K562 (cell line): Measurements from ENCODE around the gene GRM5. TPM values are rescaled to one million over a fixed set of nuclear protein-coding genes. Genes with fewer than 3 reads are reported as not detected.

Experiments
- ATAC-seq: fragments of 200-7000 bp; cut with Tn5 transposase; 3 replicates; pipeline ENCODE4 v1.9.1; 2020; ENCODE audit warnings: moderate library complexity
- BruUV-seq: library from RNA; stranded (reverse); fragments of 400-500 nt; replicated peaks from 2 replicates; lab custom pipeline; 2021; lab: Mats Ljungman, UMichigan
- CTCF ChIA-PET: fragments of 300-600 bp; formaldehyde crosslinking; extraction: SDS; loops from one replicate; lab custom pipeline; 2021; ENCODE audit warnings: low intra/inter-chr PET ratio; lab: Yijun Ruan, JAX
- POLR2A ChIA-PET: fragments of 300-600, 350-650 bp; sonication (Branson Sonifier 250); formaldehyde crosslinking; extraction: SDS; loops from one replicate; lab custom pipeline; 2021; ENCODE audit warnings: antibody characterized with exemption, inconsistent platforms; lab: Yijun Ruan, JAX
- DNase-seq, 4 experiments: peaks; one replicate each; pipeline versions ENCODE4 v3.0.0 to v3.0.0-alpha.2; 2011 to 2018; ENCODE audit warnings: low spot score in 3 of 4, mixed read lengths in 3 of 4; ENCODE audit errors: extremely low read depth in 1 of 4
- FAIRE-seq: peaks from 2 replicates; lab custom pipeline; 2011; peaks lifted over from hg19 to GRCh38; lab: Jason Lieb, UNC
- H2AFZ ChIP-seq: 2 replicates; pipeline ENCODE4 v1.6.0; 2011; ENCODE audit warnings: low read depth, low read length, control low read depth, inconsistent platforms
- H3K27ac ChIP-seq: fragments of 200-600 bp; 3 replicates; pipeline ENCODE4 v1.8.0; 2011; ENCODE audit warnings: low read depth, mild to moderate bottlenecking, control low read depth, inconsistent platforms, low read length, moderate library complexity, mixed read lengths; ENCODE audit errors: extremely low read depth
- H3K27me3 ChIP-seq, 2 experiments: fragments of 300-600 bp in 1 of 2; 2 replicates in 1 of 2; 3 replicates in 1 of 2; pipeline versions ENCODE4 v1.6.0 to v1.8.0; 2011; ENCODE audit warnings: inconsistent platforms in 2 of 2, low read length in 2 of 2, mild to moderate bottlenecking in 1 of 2, mixed read lengths in 1 of 2, moderate library complexity in 1 of 2; ENCODE audit not compliant: control insufficient read depth in 2 of 2, insufficient read depth in 2 of 2
- H3K36me3 ChIP-seq: fragments of 300-600 bp; 3 replicates; pipeline ENCODE4 v1.8.0; 2011; ENCODE audit warnings: mild to moderate bottlenecking, low read length, inconsistent platforms; ENCODE audit not compliant: control insufficient read depth, insufficient read depth
- H3K4me1 ChIP-seq, 2 experiments: fragments of 200-600 bp in 1 of 2; replicated peaks in 1 of 2; 2 replicates in 1 of 2; 3 replicates in 1 of 2; pipeline versions ENCODE4 v1.5.1 to v1.8.0; 2011; ENCODE audit warnings: inconsistent platforms in 2 of 2, low read length in 2 of 2, mild to moderate bottlenecking in 1 of 2, mixed read lengths in 1 of 2, moderate library complexity in 1 of 2; ENCODE audit not compliant: control insufficient read depth in 2 of 2, insufficient read depth in 2 of 2
- H3K4me2 ChIP-seq: 2 replicates; pipeline ENCODE4 v1.6.1; 2011; ENCODE audit warnings: low read length, control low read depth, inconsistent platforms, mixed read lengths; ENCODE audit not compliant: insufficient read depth
- H3K4me3 ChIP-seq: fragments of 200-600 bp; sonication (generic), shearing (Covaris generic); 2 replicates; pipeline ENCODE4 v1.5.1; 2016; ENCODE audit warnings: control low read depth, inconsistent platforms
- H3K79me2 ChIP-seq: fragments of 200-600 bp; 3 replicates; pipeline ENCODE4 v1.8.0; 2011; ENCODE audit warnings: low read length, inconsistent platforms; ENCODE audit not compliant: control insufficient read depth, insufficient read depth
- H3K9ac ChIP-seq, 2 experiments: 2 replicates each; pipeline versions ENCODE4 v1.6.0 to v1.6.1; 2011; ENCODE audit warnings: low read depth in 2 of 2, low read length in 2 of 2, control low read depth in 1 of 2, inconsistent platforms in 1 of 2, mild to moderate bottlenecking in 1 of 2, mixed read lengths in 1 of 2; ENCODE audit not compliant: insufficient read depth in 1 of 2
- H3K9me1 ChIP-seq: one replicate; pipeline ENCODE4 v1.6.0; 2011; ENCODE audit warnings: inconsistent platforms, mild to moderate bottlenecking, low read length, moderate library complexity; ENCODE audit not compliant: control insufficient read depth, insufficient read depth
- H3K9me3 ChIP-seq: replicated peaks from 2 replicates; pipeline ENCODE4 v1.5.1; 2011; ENCODE audit warnings: low read depth, low read length, inconsistent platforms; ENCODE audit not compliant: control insufficient read depth, insufficient read depth
- H4K20me1 ChIP-seq: replicated peaks from 2 replicates; pipeline ENCODE4 v1.6.1; 2011; ENCODE audit warnings: low read length, inconsistent platforms, mixed read lengths; ENCODE audit not compliant: control insufficient read depth, insufficient read depth
- ADNP ChIP-seq: fragments of 200-800 bp; sonication (Bioruptor generic); IDR thresholded peaks from 2 replicates; pipeline ENCODE4 v1.6.1; 2016; ENCODE audit warnings: missing genetic modification characterization, missing compliant biosample characterization
- ARID2 ChIP-seq: fragments of 450-650 bp; IDR thresholded peaks from 2 replicates; pipeline ENCODE4 v1.6.1; 2017; ENCODE audit warnings: antibody characterized with exemption, mild to moderate bottlenecking
- CHD1 ChIP-seq: fragments of 200-600 bp; sonication (generic); IDR thresholded peaks from one replicate; pipeline ENCODE4 v1.6.1; 2012; ENCODE audit warnings: mild to moderate bottlenecking, moderate library complexity, low read length, inconsistent platforms
- DPF2 ChIP-seq: fragments of 450-650 bp; IDR thresholded peaks from 2 replicates; pipeline ENCODE4 v1.6.1; 2016
- ELF2 ChIP-seq: fragments of 250-450 bp; sonication (Bioruptor Pico); IDR thresholded peaks from 2 replicates; pipeline ENCODE4 v1.5.0; 2021; ENCODE audit warnings: mild to moderate bottlenecking
- FIP1L1 ChIP-seq: fragments of 200-400 bp; formaldehyde crosslinking; IDR thresholded peaks from 2 replicates; pipeline ENCODE4 v1.6.1; 2018; ENCODE audit warnings: mild to moderate bottlenecking, low read depth, low read length; ENCODE audit not compliant: poor library complexity, severe bottlenecking
- KDM4B ChIP-seq, 2 experiments: fragments of 450-650 bp in 1 of 2; sonication (generic) in 1 of 2; IDR thresholded peaks; 2 replicates each; pipeline ENCODE4 v1.6.1; 2016 to 2017; ENCODE audit warnings: borderline replicate concordance in 2 of 2, antibody characterized with exemption in 1 of 2, low read depth in 1 of 2, mild to moderate bottlenecking in 1 of 2
- POLR2AphosphoS5 ChIP-seq: IDR thresholded peaks from 2 replicates; pipeline ENCODE4 v1.6.1; 2011; ENCODE audit warnings: mild to moderate bottlenecking, low read depth, low read length, moderate library complexity; ENCODE audit not compliant: control insufficient read depth, insufficient read depth
- RB1 ChIP-seq: fragments of 450-650 bp; IDR thresholded peaks from 2 replicates; pipeline ENCODE4 v1.6.1; 2017; ENCODE audit warnings: low read depth, mild to moderate bottlenecking
- RBM17 ChIP-seq: fragments of 200-400 bp; formaldehyde crosslinking; IDR thresholded peaks from 2 replicates; pipeline ENCODE4 v1.6.1; 2017; ENCODE audit warnings: low read depth, mild to moderate bottlenecking, low read length, borderline replicate concordance
- RBM22 ChIP-seq: fragments of 200-400 bp; formaldehyde crosslinking; IDR thresholded peaks from 2 replicates; pipeline ENCODE4 v1.6.1; 2018; ENCODE audit warnings: low read length, low read depth; ENCODE audit not compliant: poor library complexity, severe bottlenecking
- TAL1 ChIP-seq: fragments of 450-650 bp; IDR thresholded peaks from 2 replicates; pipeline ENCODE4 v1.6.1; 2016; ENCODE audit warnings: mild to moderate bottlenecking
- XRCC3 ChIP-seq: fragments of 450-650 bp; IDR thresholded peaks from 2 replicates; pipeline ENCODE4 v1.6.1; 2017; ENCODE audit warnings: mild to moderate bottlenecking, moderate library complexity
- ZNF274 ChIP-seq: IDR thresholded peaks from 2 replicates; pipeline ENCODE4 v1.6.1; 2011; ENCODE audit warnings: low read depth, mild to moderate bottlenecking, low read length, moderate library complexity, borderline replicate concordance
- ZNF347 ChIP-seq: fragments of 450-650 bp; formaldehyde crosslinking; IDR thresholded peaks from 2 replicates; pipeline ENCODE4 v1.4.0; 2020; ENCODE audit warnings: low read depth, mild to moderate bottlenecking, moderate library complexity
- ZNF76 ChIP-seq: fragments of 250-450 bp; sonication (Bioruptor Pico); IDR thresholded peaks from 2 replicates; pipeline ENCODE4 v1.4.0; 2020; ENCODE audit warnings: mild to moderate bottlenecking, moderate library complexity, borderline replicate concordance
- ZNF766 ChIP-seq: fragments of 200-800 bp; sonication (Bioruptor generic); conservative IDR thresholded peaks from 2 replicates; pipeline ENCODE4 v1.6.1; 2016; ENCODE audit warnings: missing genetic modification characterization, missing compliant biosample characterization
- WGBS: fragments of 100-300 bp; shearing (Covaris generic); methylation state at CpG from one replicate; pipeline ENCODE4 v1.1.6; 2016; ENCODE audit warnings: low coverage, mixed read lengths; ENCODE audit not compliant: insufficient coverage; ENCODE audit errors: missing lambda C conversion rate; 5-methylcytosine and 5-hydroxymethylcytosine counted together
- in situ Hi-C: fragments of 300-500 bp; cut with MboI; formaldehyde crosslinking; loops from 4 replicates; pipeline ENCODE4 v1.15.0; 2018; ENCODE audit warnings: inconsistent platforms, mixed read lengths
- intact Hi-C: fragments of 100-400 bp; cut with micrococcal nuclease; formaldehyde crosslinking; loops from 2 replicates; pipeline ENCODE4 v1.14.2; 2022
- polyA plus RNA-seq, 8 experiments: library from polyadenylated mRNA; depleted of rRNA in 4 of 8; stranded (reverse) in 5 of 8; unstranded in 3 of 8; fragments of >200 nt; fragmentation: Nextera tagmentation in 2 of 8; fragmentation: Illumina TruSeq in 1 of 8; extraction: Ambion mirVana in 2 of 8; extraction: Trizol in 1 of 8; gene quantifications; 2 replicates each; pipeline versions ENCODE4 v1.2.1 to v1.2.3, GENCODE V29; 2011 to 2014; ENCODE audit warnings: inconsistent platforms in 1 of 8, missing spikeins in 1 of 8
- total RNA-seq, 7 experiments: library from RNA; depleted of rRNA in 6 of 7; stranded (reverse); fragments of >200 nt in 6 of 7; fragmentation: Illumina TruSeq in 2 of 7; extraction: Trizol in 2 of 7; gene quantifications; 2 replicates each; pipeline versions ENCODE4 v1.2.1 to v1.2.3, GENCODE V29; 2011 to 2021; ENCODE audit warnings: low replicate concordance in 1 of 7
- TF ChIP-seq, protein P1 (sequence below): fragments of 200-400 bp; formaldehyde crosslinking; IDR thresholded peaks from 2 replicates; pipeline ENCODE4 v1.6.1; 2017; ENCODE audit warnings: mild to moderate bottlenecking, low read depth, low read length, moderate library complexity
- TF ChIP-seq, protein P2 (sequence below): sonication (generic); formaldehyde crosslinking; IDR thresholded peaks from 2 replicates; pipeline ENCODE4 v1.8.1; 2023; ENCODE audit warnings: mild to moderate bottlenecking, missing genetic modification reagents

GRM5 gene
- total and polyA plus RNA-seq, 9 of the 15 experiments (the other 6 are each of a cell fraction or from before 2014, with no cell fraction given): not detected

DNA sequence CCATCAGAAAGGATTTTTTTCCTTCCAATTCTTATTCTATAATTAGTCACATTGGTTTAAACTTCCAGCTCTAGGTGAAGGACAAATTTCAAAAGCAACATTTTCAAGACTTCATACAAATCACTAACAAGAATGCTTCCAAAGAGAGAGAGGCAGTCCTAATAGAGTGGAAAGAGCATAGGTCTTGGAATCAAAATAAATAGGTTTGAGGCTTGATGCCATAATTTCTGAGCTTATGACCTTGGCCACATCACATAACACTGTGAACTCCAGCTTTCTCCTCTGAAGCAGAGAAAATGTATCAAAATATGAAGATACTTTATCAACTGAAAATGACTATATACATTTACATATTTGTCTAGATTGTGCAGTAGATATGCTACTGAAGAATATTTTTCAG, 246.8 kb downstream of the GRM5 start (continued):
- TF ChIP-seq KDM4B (IDR thresholded peaks at IDR 0.05; ENCODE audit: borderline replicate concordance in 2 of 2, low read depth in 1 of 2): no peak

DNA sequence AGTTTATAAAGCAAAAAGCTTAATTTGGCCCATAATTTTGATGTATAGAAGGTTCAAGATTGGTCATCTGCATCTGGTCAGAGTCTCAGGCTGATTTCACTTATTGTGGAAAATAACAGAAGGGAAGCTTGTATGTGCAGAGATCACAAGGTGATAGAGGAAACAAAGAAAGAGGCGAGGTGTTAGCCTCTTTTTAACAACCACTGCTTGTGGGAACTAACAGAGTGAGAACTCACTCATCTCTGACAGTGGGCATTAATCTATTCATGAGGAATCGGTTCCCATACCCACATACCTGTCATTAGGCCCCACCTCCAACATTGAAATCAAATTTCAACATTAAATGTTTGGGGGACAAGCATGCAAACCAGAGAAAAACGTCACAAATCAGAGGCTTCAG, 250.3 kb downstream of the GRM5 start:
- intact Hi-C loops (no loop called here), in situ Hi-C loops (no loop called here)
- Histone ChIP-seq H3K79me2 (no peaks in the 10 kb centered on the region), H3K4me2 (no peak overlapping the region), H3K9ac (no peak overlapping the region), H3K9me1 (no peaks in the 10 kb centered on the region), H3K36me3 (no peaks in the 10 kb centered on the region), H4K20me1 (no peaks in the 10 kb centered on the region), H3K4me1 (no peaks in the 10 kb centered on the region), H3K4me3 (no peak overlapping the region), H3K9me3 (no peaks in the 10 kb centered on the region; the same call in 1 of the 2 replicates), H2AFZ (no peak overlapping the region), H3K27me3 (no peaks in the 10 kb centered on the region), H3K27ac (no peak overlapping the region)
- CTCF ChIA-PET: no interaction called here
- WGBS: 0% methylated on average over 1 of the region's 3 CpGs
- DNase-seq (no peak), ATAC-seq (no peak), FAIRE-seq (no peak)
- BruUV-seq: no TSS peak
- POLR2A ChIA-PET: no interaction called here
- no peak for TF ChIP-seq XRCC3
- TF ChIP-seq DPF2: no peak
- TF ChIP-seq, protein P1, sequence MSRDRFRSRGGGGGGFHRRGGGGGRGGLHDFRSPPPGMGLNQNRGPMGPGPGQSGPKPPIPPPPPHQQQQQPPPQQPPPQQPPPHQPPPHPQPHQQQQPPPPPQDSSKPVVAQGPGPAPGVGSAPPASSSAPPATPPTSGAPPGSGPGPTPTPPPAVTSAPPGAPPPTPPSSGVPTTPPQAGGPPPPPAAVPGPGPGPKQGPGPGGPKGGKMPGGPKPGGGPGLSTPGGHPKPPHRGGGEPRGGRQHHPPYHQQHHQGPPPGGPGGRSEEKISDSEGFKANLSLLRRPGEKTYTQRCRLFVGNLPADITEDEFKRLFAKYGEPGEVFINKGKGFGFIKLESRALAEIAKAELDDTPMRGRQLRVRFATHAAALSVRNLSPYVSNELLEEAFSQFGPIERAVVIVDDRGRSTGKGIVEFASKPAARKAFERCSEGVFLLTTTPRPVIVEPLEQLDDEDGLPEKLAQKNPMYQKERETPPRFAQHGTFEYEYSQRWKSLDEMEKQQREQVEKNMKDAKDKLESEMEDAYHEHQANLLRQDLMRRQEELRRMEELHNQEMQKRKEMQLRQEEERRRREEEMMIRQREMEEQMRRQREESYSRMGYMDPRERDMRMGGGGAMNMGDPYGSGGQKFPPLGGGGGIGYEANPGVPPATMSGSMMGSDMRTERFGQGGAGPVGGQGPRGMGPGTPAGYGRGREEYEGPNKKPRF: no peak
- TF ChIP-seq ADNP (tag): no peak
- TF ChIP-seq, protein P2, sequence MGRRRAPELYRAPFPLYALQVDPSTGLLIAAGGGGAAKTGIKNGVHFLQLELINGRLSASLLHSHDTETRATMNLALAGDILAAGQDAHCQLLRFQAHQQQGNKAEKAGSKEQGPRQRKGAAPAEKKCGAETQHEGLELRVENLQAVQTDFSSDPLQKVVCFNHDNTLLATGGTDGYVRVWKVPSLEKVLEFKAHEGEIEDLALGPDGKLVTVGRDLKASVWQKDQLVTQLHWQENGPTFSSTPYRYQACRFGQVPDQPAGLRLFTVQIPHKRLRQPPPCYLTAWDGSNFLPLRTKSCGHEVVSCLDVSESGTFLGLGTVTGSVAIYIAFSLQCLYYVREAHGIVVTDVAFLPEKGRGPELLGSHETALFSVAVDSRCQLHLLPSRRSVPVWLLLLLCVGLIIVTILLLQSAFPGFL (CRISPR knock-in tag): no peak
- no peak for TF ChIP-seq CHD1
- no peak for TF ChIP-seq ZNF76 (CRISPR knock-in tag)
- TF ChIP-seq TAL1: no peak
- no peak for TF ChIP-seq ARID2
- TF ChIP-seq RB1: no peak
- no peak for TF ChIP-seq RBM22
- TF ChIP-seq ZNF347 (CRISPR knock-in tag): no peak
- TF ChIP-seq ZNF274: no peak
- no peak for TF ChIP-seq POLR2AphosphoS5
- TF ChIP-seq RBM17: no peak
- no peak for TF ChIP-seq FIP1L1
- TF ChIP-seq ZNF766 (CRISPR knock-in tag): no peak
- no peak for TF ChIP-seq ELF2 (CRISPR knock-in tag)
